ENCODE data around the gene POTEB2. TPM values are rescaled to one million over a fixed set of nuclear protein-coding genes. Genes with fewer than 3 reads are reported as not detected.

The POTEB2 gene
- not detected in 2 replicates for total RNA-seq

DNA sequence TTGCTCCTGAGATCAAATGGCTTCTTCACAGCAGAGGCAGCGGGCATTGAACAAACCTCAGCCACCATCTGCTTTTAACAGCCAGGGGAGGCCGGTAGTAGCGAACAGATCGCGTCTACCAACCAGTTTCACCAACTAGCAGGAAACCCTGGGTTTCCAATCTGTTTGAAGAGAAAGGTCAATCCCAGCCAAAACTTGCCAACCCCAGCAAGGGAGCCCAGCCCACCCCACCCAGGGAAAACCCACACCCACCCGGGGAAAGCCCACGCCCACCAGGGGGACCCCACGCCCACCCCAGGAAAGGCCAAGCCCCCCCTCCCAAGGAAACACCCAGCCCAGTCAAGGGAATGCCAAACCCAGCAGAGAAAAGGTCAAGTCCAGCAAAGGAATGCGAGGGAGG, at the start of gene POTEB2:
TSS of gene POTEB2 (minus strand) at position 101 of the 400 bp plus-strand sequence. CDS start at position 68, 33 bp downstream.

Measured in dermis lymphatic vessel endothelial cell (primary cell).